OCI-LY7 (cell line): ENCODE measurements around the gene MARCHF4. TPM values are rescaled to one million over a fixed set of nuclear protein-coding genes. Genes with fewer than 3 reads are reported as not detected.

Source experiments
- BruUV-seq: library from RNA; stranded (reverse); fragments of 400-500 nt; replicated peaks from 2 replicates; lab custom pipeline; 2021; lab: Mats Ljungman, UMichigan
- CTCF ChIA-PET: fragments of 300-600 bp; sonication (Branson Sonifier 250); formaldehyde crosslinking; loops from one replicate; lab custom pipeline; 2022; ENCODE audit warnings: antibody characterized with exemption; ENCODE audit not compliant: unreplicated experiment; lab: Charles Lee
- POLR2A ChIA-PET: fragments of 300-600 bp; sonication (Branson Sonifier 250); formaldehyde crosslinking; loops from one replicate; lab custom pipeline; 2022; ENCODE audit warnings: antibody characterized with exemption; lab: Charles Lee
- DNase-seq: peaks from one replicate; pipeline ENCODE4 v3.0.0-alpha.2; 2015; ENCODE audit warnings: low spot score
- H2AFZ ChIP-seq: fragments of 200-600 bp; sonication (generic), shearing (Covaris generic); 2 replicates; pipeline ENCODE4 v1.6.1; 2014; ENCODE audit warnings: mild to moderate bottlenecking, antibody characterized with exemption, low read length, moderate library complexity
- H3K27ac ChIP-seq: fragments of 200-600 bp; sonication (generic); 2 replicates; pipeline ENCODE4 v1.5.1; 2014; ENCODE audit warnings: mixed run types, low read depth, mild to moderate bottlenecking, moderate library complexity, low read length, inconsistent platforms; ENCODE audit not compliant: poor library complexity, severe bottlenecking
- H3K36me3 ChIP-seq: fragments of 200-600 bp; sonication (generic); 2 replicates; pipeline ENCODE4 v1.6.1; 2014; ENCODE audit warnings: mild to moderate bottlenecking, antibody characterized with exemption, low read length, moderate library complexity, mixed read lengths; ENCODE audit not compliant: insufficient read depth
- H3K4me1 ChIP-seq: fragments of 200-600 bp; sonication (generic); 2 replicates; pipeline ENCODE4 v1.5.1; 2014; ENCODE audit warnings: mild to moderate bottlenecking, low read length; ENCODE audit not compliant: insufficient read depth, poor library complexity, severe bottlenecking
- H3K4me2 ChIP-seq: fragments of 200-600 bp; sonication (generic); 2 replicates; pipeline ENCODE4 v1.6.1; 2014; ENCODE audit warnings: mild to moderate bottlenecking, low read length
- H3K4me3 ChIP-seq: fragments of 200-600 bp; sonication (generic); 2 replicates; pipeline ENCODE4 v1.5.1; 2014; ENCODE audit warnings: mild to moderate bottlenecking, low read depth, low read length; ENCODE audit not compliant: poor library complexity, severe bottlenecking
- H3K79me2 ChIP-seq: fragments of 200-600 bp; sonication (generic); 2 replicates; pipeline ENCODE4 v1.6.1; 2016; ENCODE audit warnings: low read depth, mild to moderate bottlenecking, low read length, moderate library complexity, mixed read lengths; ENCODE audit not compliant: insufficient read depth
- H3K9me2 ChIP-seq: fragments of 200-600 bp; sonication (generic); 2 replicates; pipeline ENCODE4 v1.6.1; 2016; ENCODE audit warnings: mild to moderate bottlenecking, low read length, mixed read lengths; ENCODE audit not compliant: insufficient read depth
- H3K9me3 ChIP-seq: fragments of 200-600 bp; sonication (generic); 2 replicates; pipeline ENCODE4 v1.6.1; 2014; ENCODE audit warnings: mild to moderate bottlenecking, mixed run types, low read length, mixed read lengths
- H4K20me1 ChIP-seq: fragments of 200-600 bp; sonication (generic); 2 replicates; pipeline ENCODE4 v1.6.1; 2014; ENCODE audit warnings: mild to moderate bottlenecking, antibody characterized with exemption, low read length, moderate library complexity, mixed read lengths; ENCODE audit not compliant: insufficient read depth
- CTCF ChIP-seq: fragments of 200-600 bp; sonication (generic); conservative IDR thresholded peaks from 2 replicates; pipeline ENCODE4 v1.5.1; 2014; ENCODE audit warnings: mild to moderate bottlenecking, antibody characterized with exemption, low read length, moderate library complexity, mixed read lengths
- EZH2phosphoT487 ChIP-seq: fragments of 200-600 bp; sonication (generic); IDR thresholded peaks from 2 replicates; pipeline ENCODE4 v1.6.1; 2018; ENCODE audit warnings: low read depth, borderline replicate concordance, mild to moderate bottlenecking, mixed run types, antibody characterized with exemption, low read length, moderate library complexity, mixed read lengths
- intact Hi-C: fragments of 100-400 bp; cut with micrococcal nuclease; formaldehyde crosslinking; loops from one replicate; pipeline ENCODE4 v1.10.0; 2022; ENCODE audit not compliant: unreplicated experiment
- total RNA-seq, 2 experiments: library from RNA; depleted of rRNA in 1 of 2; stranded (reverse); fragments of >200 nt in 1 of 2; shearing (Covaris generic) in 1 of 2; gene quantifications; 2 replicates each; pipeline ENCODE4 v1.2.3, GENCODE V29; 2014 to 2022

The MARCHF4 gene
- total RNA-seq, 2 experiments from 2014 or later = not detected

GRCh38 chr2:216346781-216347180 lies 25.5 kb downstream of the MARCHF4 start:
- no peaks in the 10 kb centered on the region for H4K20me1 ChIP-seq
- no peaks in the 10 kb centered on the region for H3K9me2 ChIP-seq
- ChIA-PET CTCF (no interaction called here), POLR2A (interaction anchor here (0.6 kb wide), 1 partner anchor 335 kb away, joined by 4 read pairs; no protein-coding TSS in a partner anchor)
- no peaks in the 10 kb centered on the region for H3K79me2 ChIP-seq
- no peak overlapping the region for H3K27ac ChIP-seq
- BruUV-seq = no TSS peak
- H2AFZ ChIP-seq = no peak overlapping the region
- H3K36me3 ChIP-seq = no peaks in the 10 kb centered on the region
- DNase-seq = no peak
- no peak overlapping the region for H3K4me2 ChIP-seq
- no peak for TF ChIP-seq EZH2phosphoT487
- no peak for TF ChIP-seq CTCF
- intact Hi-C loops = no loop called here
- no peaks in the 10 kb centered on the region for H3K9me3 ChIP-seq
- no peaks in the 10 kb centered on the region for H3K4me1 ChIP-seq
- H3K4me3 ChIP-seq = no peak overlapping the region

- Histone ChIP-seq H3K4me2 (no peak overlapping the region), H3K4me3 (no peak overlapping the region), H3K4me1 (no peaks in the 10 kb centered on the region), H4K20me1 (no peaks in the 10 kb centered on the region), H2AFZ (no peak overlapping the region), H3K9me2 (no peaks in the 10 kb centered on the region), H3K9me3 (no peaks in the 10 kb centered on the region), H3K27ac (no peak overlapping the region), H3K36me3 (no peaks in the 10 kb centered on the region), H3K79me2 (no peaks in the 10 kb centered on the region)
- ChIA-PET POLR2A (interaction anchor here (0.6 to 0.7 kb wide), 2 partner anchors 336 to 491 kb away, joined by 4 to 5 read pairs; no protein-coding TSS in a partner anchor), CTCF (no interaction called here)
- BruUV-seq = no TSS peak
- intact Hi-C loops = no loop called here
- no peak for TF ChIP-seq EZH2phosphoT487
- TF ChIP-seq CTCF = no peak
- no peak for DNase-seq
These were observed 26.4 kb downstream of the MARCHF4 start for GRCh38 chr2:216345846-216346245.

GRCh38 chr2:216344950-216345300 lies 27.4 kb downstream of the MARCHF4 start:
- Histone ChIP-seq H3K9me2 (no peaks in the 10 kb centered on the region), H3K4me1 (no peaks in the 10 kb centered on the region), H3K4me2 (no peak overlapping the region), H2AFZ (no peak overlapping the region), H3K79me2 (no peaks in the 10 kb centered on the region), H4K20me1 (no peaks in the 10 kb centered on the region), H3K36me3 (no peaks in the 10 kb centered on the region), H3K4me3 (no peak overlapping the region), H3K27ac (no peak overlapping the region), H3K9me3 (no peaks in the 10 kb centered on the region)
- BruUV-seq = no TSS peak
- CTCF ChIA-PET = no interaction called here
- no peak for DNase-seq
- intact Hi-C loops = no loop called here
- POLR2A ChIA-PET = no interaction called here
- TF ChIP-seq EZH2phosphoT487 (no peak), CTCF (no peak)
